SU-DHL-6 (cell line): ENCODE results near the gene HBG1.
"Not testable (repeated sequence)": the region's sequence is repeated elsewhere in the genome, so short reads cannot be mapped to it uniquely, and the experiment has no call there.

Experiments
- H2AFZ ChIP-seq: fragments of 200-600 bp; sonication (generic); 2 replicates; pipeline ENCODE4 v1.6.1; 2014; ENCODE audit warnings: low read depth, mild to moderate bottlenecking, moderate library complexity, mixed read lengths, antibody characterized with exemption, low read length; ENCODE audit not compliant: severe bottlenecking
- H3F3A ChIP-seq: fragments of 200-600 bp; shearing (Covaris generic); 2 replicates; pipeline ENCODE4 v1.6.0; 2016; ENCODE audit warnings: antibody characterized with exemption, mild to moderate bottlenecking; ENCODE audit not compliant: insufficient read depth
- H3K27ac ChIP-seq: fragments of 200-600 bp; sonication (generic); 2 replicates; pipeline ENCODE4 v1.5.1; 2016; ENCODE audit warnings: low read depth, mild to moderate bottlenecking, low read length, moderate library complexity, mixed read lengths
- H3K27me3 ChIP-seq: fragments of 200-600 bp; sonication (generic), shearing (Covaris generic); 2 replicates; pipeline ENCODE4 v1.6.0; 2014; ENCODE audit warnings: mild to moderate bottlenecking, low read length
- H3K36me3 ChIP-seq: fragments of 200-600 bp; sonication (generic); 2 replicates; pipeline ENCODE4 v1.6.1; 2014; ENCODE audit warnings: mild to moderate bottlenecking, low read length, mixed read lengths
- H3K4me2 ChIP-seq: fragments of 300-600, 200-600 bp; shearing (Covaris generic), sonication (generic); 2 replicates; pipeline ENCODE4 v1.6.0; 2014; ENCODE audit warnings: low read length, low read depth, mild to moderate bottlenecking; ENCODE audit not compliant: poor library complexity, severe bottlenecking
- H3K4me3 ChIP-seq: fragments of 200-600 bp; sonication (generic); 2 replicates; pipeline ENCODE4 v1.5.1; 2014; ENCODE audit warnings: antibody characterized with exemption, low read length, mild to moderate bottlenecking, mixed read lengths; ENCODE audit not compliant: insufficient read depth, poor library complexity, severe bottlenecking
- H3K79me2 ChIP-seq: fragments of 200-600 bp; sonication (generic); 2 replicates; pipeline ENCODE4 v1.6.1; 2014; ENCODE audit warnings: mild to moderate bottlenecking, low read length, moderate library complexity; ENCODE audit not compliant: insufficient read depth
- H3K9ac ChIP-seq: fragments of 200-600 bp; sonication (generic); 2 replicates; pipeline ENCODE4 v1.7.0; 2014; ENCODE audit warnings: mild to moderate bottlenecking, low read length
- H3K9me2 ChIP-seq: fragments of 200-600 bp; sonication (generic); replicated peaks from 2 replicates; pipeline ENCODE4 v1.6.1; 2014; ENCODE audit warnings: low read length; ENCODE audit not compliant: insufficient read depth
- H3K9me3 ChIP-seq: fragments of 200-600 bp; sonication (generic); 2 replicates; pipeline ENCODE4 v1.6.1; 2014; ENCODE audit warnings: low read length, mixed read lengths; ENCODE audit not compliant: insufficient read depth
- H4K20me1 ChIP-seq: fragments of 200-600 bp; sonication (generic); 2 replicates; pipeline ENCODE4 v1.6.1; 2014; ENCODE audit warnings: low read depth, mild to moderate bottlenecking, antibody characterized with exemption, low read length, moderate library complexity, mixed read lengths
- CTCF ChIP-seq: fragments of 200-600 bp; sonication (generic); IDR thresholded peaks from one replicate; pipeline ENCODE4 v1.5.1; 2017; ENCODE audit warnings: antibody characterized with exemption, mild to moderate bottlenecking, low read length, moderate library complexity; ENCODE audit not compliant: insufficient read depth, poor library complexity, severe bottlenecking
- EZH2phosphoT487 ChIP-seq: fragments of 200-600 bp; sonication (generic), shearing (Covaris generic); conservative IDR thresholded peaks from 2 replicates; pipeline ENCODE4 v1.6.1; 2018; ENCODE audit warnings: mild to moderate bottlenecking, antibody characterized with exemption, low read length, moderate library complexity, mixed read lengths

The HBG1 gene

DNA sequence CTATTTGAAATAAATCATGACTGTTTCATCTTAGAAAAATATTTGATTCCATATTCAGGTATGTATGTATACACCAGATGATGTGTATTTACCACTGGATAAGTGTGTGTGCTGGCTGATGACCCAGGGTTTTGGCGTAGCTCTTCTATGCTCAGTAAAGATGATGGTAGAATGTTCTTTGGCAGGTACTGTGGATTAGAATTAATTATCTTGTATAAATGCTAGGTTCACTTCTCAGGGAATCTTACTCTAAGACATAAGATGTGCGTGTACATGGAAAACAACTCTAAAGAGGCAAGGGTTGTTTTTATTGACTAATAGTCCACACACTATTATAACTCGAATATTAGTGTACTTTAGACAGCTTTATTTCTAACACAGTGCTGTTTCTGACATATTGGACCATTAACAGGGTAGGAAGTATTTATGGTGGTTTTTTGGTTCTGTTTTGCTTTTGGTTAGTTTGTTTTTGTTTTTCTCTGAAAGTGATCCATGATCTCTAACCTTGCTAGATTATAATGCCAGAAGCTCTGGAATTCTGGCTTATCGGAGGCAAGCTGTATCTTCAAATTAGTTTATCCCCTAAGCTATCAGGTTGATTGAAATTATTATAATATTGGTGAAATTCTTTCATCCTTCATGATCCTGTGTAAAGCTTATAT is 1.0 kb upstream of the HBG1 start:
- no peaks in the 10 kb centered on the region for H3K27me3 ChIP-seq
- no peaks in the 10 kb centered on the region for H3F3A ChIP-seq
- TF ChIP-seq EZH2phosphoT487 (no peak), CTCF (no peak)
- no peak overlapping the region for H3K4me3 ChIP-seq
- H4K20me1 ChIP-seq = no peaks in the 10 kb centered on the region
- H3K27ac ChIP-seq = no peak overlapping the region
- no peaks in the 10 kb centered on the region for H3K36me3 ChIP-seq
- H3K9me3 ChIP-seq = no peaks in the 10 kb centered on the region
- no peaks in the 10 kb centered on the region for H3K79me2 ChIP-seq
- no peak overlapping the region for H3K4me2 ChIP-seq
- H2AFZ ChIP-seq = no peak overlapping the region
- H3K9ac ChIP-seq = no peak overlapping the region
- no peaks in the 10 kb centered on the region for H3K9me2 ChIP-seq

DNA sequence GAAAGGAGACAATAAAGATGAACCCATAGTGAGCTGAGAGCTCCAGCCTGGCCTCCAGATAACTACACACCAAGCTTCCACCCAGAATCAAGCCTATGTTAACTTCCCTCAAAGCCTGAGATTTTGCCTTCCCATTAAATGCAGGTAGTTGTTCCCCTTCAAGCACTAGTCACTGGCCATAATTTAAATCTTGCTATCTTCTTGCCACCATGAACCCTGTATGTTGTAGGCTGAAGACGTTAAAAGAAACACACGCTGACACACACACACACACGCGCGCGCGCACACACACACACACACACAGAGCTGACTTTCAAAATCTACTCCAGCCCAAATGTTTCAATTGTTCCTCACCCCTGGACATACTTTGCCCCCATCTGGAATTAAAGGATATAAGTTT is 1.2 kb downstream of the HBG1 start:
- H3K4me3 ChIP-seq, H2AFZ ChIP-seq, H3K4me2 ChIP-seq, H3K79me2 ChIP-seq, H4K20me1 ChIP-seq, H3K9me3 ChIP-seq, H3K27ac ChIP-seq, H3K9me2 ChIP-seq, H3K27me3 ChIP-seq, H3K36me3 ChIP-seq, H3F3A ChIP-seq, H3K9ac ChIP-seq: not testable (repeated sequence)

DNA sequence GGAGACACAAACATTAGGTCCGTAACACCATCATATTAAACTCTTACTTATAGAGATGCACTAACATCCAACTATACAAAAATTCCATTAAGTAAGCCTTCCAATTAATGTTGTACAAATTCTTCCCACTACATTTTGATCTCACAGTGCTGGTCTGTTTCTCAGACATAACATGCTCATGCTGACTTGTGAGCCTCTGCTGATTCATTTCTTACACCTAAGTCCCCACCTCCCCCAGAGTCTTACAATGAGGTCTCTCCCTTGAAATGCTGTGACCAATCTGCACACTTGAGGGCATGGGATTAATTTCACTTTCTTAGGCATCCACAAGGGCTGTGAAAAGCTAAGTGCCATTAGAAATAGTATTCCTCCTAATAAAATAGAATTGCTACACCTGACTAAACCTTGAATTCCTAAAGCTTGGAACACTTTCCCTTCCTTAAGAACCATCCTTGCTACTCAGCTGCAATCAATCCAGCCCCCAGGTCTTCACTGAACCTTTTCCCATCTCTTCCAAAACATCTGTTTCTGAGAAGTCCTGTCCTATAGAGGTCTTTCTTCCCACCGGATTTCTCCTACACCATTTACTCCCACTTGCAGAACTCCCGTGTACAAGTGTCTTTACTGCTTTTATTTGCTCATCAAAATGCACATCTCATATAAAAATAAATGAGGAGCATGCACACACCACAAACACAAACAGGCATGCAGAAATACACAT is 2.0 kb downstream of the HBG1 start:
- H3K27ac ChIP-seq = no peak overlapping the region
- no peaks in the 10 kb centered on the region for H3F3A ChIP-seq
- H3K4me2 ChIP-seq = no peak overlapping the region
- no peak overlapping the region for H3K9ac ChIP-seq
- no peak overlapping the region for H3K4me3 ChIP-seq
- H4K20me1 ChIP-seq = no peaks in the 10 kb centered on the region
- no peaks in the 10 kb centered on the region for H3K9me2 ChIP-seq
- no peak overlapping the region for H2AFZ ChIP-seq
- TF ChIP-seq EZH2phosphoT487 (no peak), CTCF (no peak)
- no peaks in the 10 kb centered on the region for H3K79me2 ChIP-seq
- H3K36me3 ChIP-seq = no peaks in the 10 kb centered on the region
- no peaks in the 10 kb centered on the region for H3K9me3 ChIP-seq
- no peaks in the 10 kb centered on the region for H3K27me3 ChIP-seq

GRCh38 chr11:5246772-5247471 is 2.7 kb downstream of the HBG1 start:
- H2AFZ ChIP-seq = no peak overlapping the region
- H3K4me3 ChIP-seq = no peak overlapping the region
- no peaks in the 10 kb centered on the region for H3K79me2 ChIP-seq
- no peak overlapping the region for H3K27ac ChIP-seq
- H3K9me3 ChIP-seq = no peaks in the 10 kb centered on the region
- H3K9me2 ChIP-seq = no peaks in the 10 kb centered on the region
- H3K4me2 ChIP-seq = no peak overlapping the region
- no peaks in the 10 kb centered on the region for H4K20me1 ChIP-seq
- H3F3A ChIP-seq = no peaks in the 10 kb centered on the region
- H3K9ac ChIP-seq = no peak overlapping the region
- TF ChIP-seq CTCF = no peak
- no peaks in the 10 kb centered on the region for H3K27me3 ChIP-seq
- H3K36me3 ChIP-seq = no peaks in the 10 kb centered on the region
